GM21576 (cell line): ENCODE data around the gene STOX2.
"Not testable (repeated sequence)": the region's sequence is repeated elsewhere in the genome, so short reads cannot be mapped to it uniquely, and the experiment has no call there.

Experiments
- ATAC-seq: cut with Tn5 transposase; IDR thresholded peaks from one replicate; pipeline ENCODE4 v1.9.1; 2021; ENCODE audit warnings: mild to moderate bottlenecking, moderate library complexity; ENCODE audit not compliant: unreplicated experiment

STOX2 gene

GRCh38 chr4:183935355-183936005, 30.4 kb downstream of the STOX2 start:
- no peak for ATAC-seq

DNA sequence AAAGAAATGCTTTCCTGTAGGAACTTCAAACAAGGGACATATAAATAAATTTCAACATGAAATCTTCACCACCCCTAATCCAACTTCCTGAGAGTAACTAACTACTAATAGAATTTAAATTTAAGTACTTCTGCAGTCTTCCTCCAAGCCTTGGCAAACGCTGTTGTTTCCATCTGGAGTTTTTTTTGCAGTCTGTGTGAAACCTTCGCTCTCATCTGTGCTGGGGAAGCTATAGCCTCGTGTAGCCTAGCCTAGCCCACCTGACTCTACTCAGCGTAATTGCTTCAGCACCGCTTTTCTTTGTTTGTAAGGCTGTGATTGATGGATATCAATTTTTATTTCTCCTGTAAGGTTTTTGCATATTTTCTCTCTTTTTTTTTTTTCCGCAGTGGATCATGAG, 30.9 kb downstream of the STOX2 start:
- ATAC-seq: no peak

DNA sequence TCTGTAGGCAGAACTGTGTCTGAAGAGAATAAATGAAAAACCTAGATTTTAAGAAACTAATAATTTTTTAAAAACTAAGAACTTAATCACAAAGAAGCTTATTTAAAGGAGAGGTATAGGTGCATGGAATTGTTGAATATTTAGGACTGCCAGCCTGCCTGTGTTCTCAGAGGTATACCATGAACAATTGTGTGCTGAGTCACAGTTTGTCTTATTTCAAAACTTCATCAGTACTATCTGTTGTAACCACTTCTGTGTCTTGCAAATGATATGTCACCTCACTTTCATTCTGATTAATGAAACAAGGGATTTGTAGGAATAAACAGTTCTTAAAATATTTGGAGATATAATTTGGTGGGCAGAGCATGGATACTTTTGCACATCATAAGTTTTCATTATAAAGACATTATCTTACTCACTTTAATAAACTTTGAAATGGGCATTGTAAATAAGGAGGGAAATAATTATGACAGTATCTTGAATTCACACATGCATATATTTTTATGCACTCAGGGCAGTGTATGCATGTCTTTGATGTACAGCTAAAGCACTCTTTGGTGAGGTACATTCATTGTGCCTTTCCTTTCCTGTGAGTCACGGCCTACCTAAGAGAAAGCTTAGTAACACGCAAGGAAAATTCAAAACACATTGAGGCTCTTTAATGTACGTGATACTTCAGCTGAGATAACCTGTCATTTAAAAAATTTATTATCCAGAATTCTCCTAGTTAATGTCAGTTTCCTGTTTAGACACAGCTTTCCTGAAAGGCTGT, 31.7 kb downstream of the STOX2 start:
- no peak for ATAC-seq

DNA sequence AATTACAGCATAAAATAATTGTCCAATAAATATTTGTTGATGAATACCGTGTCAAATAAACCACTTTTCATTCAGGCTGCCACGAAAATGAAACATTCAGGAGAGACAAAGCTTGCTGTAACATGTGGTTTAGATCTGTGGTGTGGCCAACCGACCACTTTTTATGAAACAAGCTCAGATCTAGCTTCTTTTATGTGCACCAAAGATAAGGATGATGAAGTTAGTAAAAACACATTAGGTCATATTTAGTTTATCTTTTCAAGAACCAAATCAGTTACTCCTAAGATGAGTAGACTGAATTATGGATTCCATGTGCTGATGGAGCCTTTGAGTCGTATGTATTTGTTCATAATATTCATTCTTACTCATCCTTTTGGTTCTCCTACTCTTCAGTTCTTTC, 35.8 kb downstream of the STOX2 start:
- ATAC-seq: no peak

GRCh38 chr4:183941964-183942363, 36.9 kb downstream of the STOX2 start:
- no peak for ATAC-seq

- no peak for ATAC-seq
Observed at GRCh38 chr4:183945741-183946140, 40.6 kb downstream of the STOX2 start.

DNA sequence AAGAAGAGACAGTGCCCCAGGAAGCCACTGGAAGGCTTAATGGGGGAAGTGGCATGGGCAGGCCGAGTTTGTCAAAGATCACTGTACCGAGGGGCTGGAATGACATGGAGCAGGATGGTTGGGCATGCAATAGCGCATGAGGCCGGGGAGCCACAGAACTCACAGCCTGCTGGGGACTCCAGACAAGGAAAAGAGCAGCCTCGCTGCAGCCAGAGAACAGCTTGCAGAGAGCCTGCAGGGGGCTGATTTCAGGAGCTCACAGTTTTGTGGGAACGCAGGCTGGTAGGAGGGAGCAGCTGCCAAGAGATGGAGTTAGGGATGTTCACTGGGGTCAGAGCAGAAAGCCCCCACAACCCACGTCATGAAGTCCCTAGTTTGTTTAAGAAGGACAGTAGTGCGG, 45.4 kb downstream of the STOX2 start:
- ATAC-seq: no peak

DNA sequence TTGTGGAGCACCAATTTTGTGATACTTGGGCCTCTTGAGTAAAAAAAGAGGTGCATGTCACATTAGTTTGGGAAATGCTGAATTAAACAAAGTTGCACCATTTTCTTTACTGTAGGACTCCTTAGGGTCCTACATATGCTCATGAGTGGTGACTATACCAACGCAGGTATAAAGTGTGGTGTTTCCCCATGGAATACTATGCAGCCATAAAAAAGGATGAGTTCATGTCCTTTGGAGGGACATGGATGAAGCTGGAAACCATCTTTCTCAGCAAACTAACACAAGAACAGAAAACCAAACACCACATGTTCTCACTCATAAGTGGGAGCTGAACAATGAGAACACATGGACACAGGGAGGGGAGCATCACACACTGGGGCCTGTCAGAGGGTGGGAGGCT, 47.5 kb downstream of the STOX2 start:
- not testable (repeated sequence) for ATAC-seq

DNA sequence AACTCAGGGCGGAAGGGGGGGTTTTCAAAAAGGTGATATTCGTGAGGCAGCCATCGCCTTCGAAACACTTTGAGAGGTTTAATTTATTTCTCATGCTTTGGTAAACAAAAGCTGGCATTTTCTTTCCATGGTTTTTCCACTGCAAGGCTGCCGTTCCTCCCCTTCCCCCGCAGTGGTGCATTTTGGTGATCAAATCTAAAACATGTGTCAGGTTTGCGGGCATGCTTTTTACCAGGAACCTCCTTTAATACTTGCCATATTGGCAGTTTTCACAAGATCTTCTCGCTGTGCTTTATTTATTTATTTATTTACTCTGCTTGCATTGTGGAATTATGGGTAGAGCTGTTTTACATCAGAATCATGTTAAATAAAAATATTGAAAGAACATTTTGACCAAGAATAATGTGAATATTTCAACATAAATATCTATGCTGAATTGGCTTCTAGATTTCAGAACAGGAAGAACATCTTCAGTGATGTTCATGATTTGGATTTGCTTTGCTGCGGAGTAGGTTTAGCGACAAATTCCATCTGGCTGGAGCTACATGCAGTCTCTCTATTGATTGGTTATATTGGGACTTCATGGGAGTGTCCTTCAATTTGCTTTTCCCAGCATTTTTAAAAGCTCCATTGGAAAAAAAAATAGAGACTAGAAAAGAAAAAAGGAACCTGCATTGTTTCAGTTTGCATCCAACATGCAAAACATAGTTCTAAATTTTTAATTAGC, 54.4 kb downstream of the STOX2 start:
- no peak for ATAC-seq

DNA sequence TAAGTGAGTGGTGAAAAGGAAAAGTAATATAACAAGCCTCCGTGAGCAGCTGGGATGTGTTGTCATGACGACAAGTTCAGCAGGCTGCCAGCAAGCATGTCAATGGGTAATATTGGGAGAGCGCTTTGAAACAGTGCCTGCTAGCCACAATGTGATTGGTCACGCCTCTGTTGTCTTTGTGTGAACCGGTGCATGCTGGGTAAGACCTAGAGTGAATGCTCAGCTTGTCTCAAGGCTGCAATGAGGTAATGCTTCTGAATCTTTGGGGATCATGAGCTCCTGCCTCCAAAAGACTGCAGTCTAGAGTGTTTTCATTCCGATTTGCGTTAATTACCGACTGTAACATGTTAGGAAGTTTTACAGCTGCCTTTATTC, 54.9 kb downstream of the STOX2 start:
- no peak for ATAC-seq

DNA sequence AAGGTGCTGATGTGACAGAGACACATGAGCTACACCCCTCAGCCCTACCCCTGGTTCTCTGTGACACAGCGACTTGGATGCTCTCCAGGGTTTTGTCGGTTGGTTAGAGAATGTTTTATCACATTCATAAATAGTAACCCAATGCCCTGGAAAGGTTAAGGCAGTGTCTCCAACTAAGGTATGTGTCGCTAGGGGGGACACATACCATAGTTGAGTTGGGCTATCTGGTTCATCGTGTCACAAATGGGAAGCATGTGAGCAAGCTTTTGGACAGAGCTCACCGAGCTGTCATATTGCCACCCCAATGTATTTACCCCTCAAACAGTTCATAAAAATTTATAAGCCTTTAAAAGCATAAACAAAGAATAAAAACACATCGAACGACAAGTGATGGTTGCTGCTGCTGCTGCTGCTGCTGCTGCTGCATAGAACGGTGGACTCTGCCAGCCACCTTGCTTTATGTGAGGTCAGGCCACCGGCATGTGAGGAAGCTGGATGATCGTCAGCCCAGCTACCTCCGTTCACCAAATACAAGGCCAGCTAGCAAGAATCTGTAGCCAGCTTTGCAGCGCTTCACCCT, 55.9 kb downstream of the STOX2 start:
- ATAC-seq: no peak

DNA sequence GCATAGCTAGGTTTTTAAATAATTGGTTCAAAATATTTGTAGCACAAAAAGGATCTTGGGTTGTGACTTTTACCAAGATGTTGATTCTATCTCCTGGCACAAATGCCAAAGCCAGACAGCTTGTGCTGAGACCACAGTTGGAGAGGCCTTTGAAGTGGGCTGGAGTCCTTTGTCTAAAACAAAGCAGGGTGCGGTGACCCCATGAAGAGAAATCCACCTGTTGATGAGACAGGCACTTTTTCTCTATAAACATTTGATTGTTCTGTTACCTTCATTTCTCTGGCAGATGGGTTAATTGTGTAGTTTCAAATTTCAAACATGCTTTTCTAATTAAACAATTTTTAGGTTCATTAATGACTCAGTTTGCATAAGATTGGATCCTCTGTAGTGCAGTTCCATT, 56.7 kb downstream of the STOX2 start:
- ATAC-seq: no peak

GRCh38 chr4:183962419-183962818, 57.3 kb downstream of the STOX2 start:
- no peak for ATAC-seq

DNA sequence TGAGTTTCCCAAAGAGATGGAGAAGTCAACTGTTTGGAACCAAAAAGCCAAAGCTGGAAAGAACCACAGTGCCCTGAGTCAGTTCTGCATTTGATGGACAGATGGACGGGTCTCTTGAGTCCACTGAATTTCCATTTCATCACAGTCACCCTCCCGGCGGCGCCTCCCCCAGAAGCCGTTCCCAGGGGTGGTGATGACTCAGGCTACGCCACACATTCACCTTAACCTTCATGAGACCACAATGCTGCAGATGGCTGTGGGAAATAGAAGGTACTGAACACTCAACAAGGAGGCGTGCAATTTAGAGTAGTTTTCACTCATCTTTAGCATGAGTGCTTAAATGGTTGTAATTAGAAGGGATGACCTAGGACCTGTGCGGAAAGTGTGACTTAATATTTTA, 61.3 kb downstream of the STOX2 start:
- ATAC-seq: no peak

- no peak for ATAC-seq
Observed at GRCh38 chr4:183967266-183967665, 62.2 kb downstream of the STOX2 start.

DNA sequence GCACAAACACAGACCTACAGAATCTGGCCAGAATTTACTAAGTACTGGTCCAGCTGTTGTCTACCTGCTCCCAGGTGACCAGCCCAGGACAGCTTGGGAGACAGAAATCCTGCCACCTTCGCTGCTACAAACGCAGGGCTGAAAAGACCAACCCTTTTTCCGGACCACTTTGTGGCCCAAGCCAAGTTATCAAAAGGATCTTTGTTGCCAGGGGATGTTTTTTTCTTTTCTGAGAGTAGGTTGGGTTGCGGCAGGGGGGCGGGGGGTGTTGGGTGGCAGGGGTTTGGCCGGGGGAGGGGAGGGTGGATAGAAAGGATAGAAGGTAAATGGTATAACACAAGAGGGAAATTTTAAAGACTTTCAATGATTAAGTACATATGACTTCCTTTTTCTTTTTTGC, 63.4 kb downstream of the STOX2 start:
- no peak for ATAC-seq

DNA sequence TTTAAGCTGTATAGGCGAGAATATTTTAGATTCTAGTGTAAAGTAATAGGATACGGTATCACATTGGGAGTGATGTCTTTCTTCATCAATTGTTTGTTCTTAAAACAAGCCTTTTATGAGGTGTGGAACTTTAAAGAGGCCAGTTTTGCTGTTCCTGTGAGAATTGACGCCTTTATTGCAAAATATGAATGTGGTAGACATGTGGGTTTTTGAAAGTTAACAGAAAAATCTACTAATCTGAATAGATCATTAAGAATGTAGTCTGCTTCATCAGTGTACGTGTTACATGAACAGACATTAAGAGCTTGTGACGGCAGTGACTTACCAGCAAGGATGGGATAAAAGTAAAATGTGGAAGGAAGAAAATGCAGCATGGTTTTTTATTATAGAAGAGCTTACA, 63.8 kb downstream of the STOX2 start:
- no peak for ATAC-seq

DNA sequence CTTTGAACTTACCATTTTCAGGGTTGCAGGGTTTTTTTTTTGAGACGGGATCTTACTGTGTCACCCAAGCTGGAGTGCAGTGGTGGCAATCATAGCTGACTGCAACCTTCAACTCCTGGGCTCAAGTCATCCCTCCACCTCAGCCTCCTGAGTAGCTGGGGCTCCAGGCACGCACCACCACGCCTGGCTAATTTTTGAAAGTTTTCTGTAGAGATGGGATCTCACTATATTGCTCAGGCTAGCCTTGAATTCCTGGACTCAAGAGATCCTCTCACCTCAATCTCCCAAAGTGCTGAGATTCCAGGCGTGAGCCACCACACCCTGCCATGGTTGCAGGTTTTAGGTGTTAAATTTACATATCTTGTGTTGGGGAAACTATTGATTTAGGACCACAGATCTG, 64.5 kb downstream of the STOX2 start:
- no peak for ATAC-seq

DNA sequence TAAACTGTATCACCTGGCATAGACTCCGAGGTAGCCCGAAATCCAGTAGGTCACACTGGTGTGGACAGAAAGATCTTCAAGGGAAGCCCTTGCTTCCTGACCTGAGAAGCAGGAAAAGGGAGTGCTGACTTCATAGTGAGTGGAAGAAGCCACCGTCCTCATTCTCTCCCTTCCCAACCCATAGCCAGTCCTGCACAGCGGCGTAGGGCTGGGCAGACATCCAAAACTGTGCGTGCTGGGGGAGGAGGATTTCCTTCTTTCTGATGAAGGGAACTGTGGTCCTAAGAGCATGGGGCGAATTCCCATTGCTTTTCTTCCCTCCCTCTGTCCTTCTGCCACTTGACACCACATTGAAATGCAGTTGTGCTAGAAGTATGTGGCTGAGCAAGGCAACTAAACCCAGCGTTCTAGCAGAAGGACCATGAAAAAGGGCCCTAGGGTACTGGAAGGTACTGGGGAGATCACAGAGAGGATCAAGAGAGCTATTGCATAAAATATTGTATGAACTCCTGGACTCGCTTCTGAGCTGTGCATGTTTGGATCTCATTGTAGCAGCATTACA, 66.9 kb downstream of the STOX2 start:
- ATAC-seq: no peak

- no peak for ATAC-seq
Observed at GRCh38 chr4:183977707-183978106, 72.6 kb downstream of the STOX2 start.

- no peak for ATAC-seq
Observed at GRCh38 chr4:183984566-183984965, 79.5 kb downstream of the STOX2 start.
